Smooth muscle cell (in vitro differentiated cells): Measurements from ENCODE around the gene EFCAB10. TPM values are rescaled to one million over a fixed set of nuclear protein-coding genes. Genes with fewer than 3 reads are reported as not detected.
"Not testable (repeated sequence)": the region's sequence is repeated elsewhere in the genome, so short reads cannot be mapped to it uniquely, and the experiment has no call there.

Experiments used
- DNase-seq: peaks from one replicate; lab custom pipeline; 2025; ENCODE audit not compliant: unreplicated experiment; lab: John Stamatoyannopoulos, UW
- H2AFZ ChIP-seq: fragments of 200-600 bp; sonication (generic); 2 replicates; pipeline ENCODE4 v1.6.0; 2016; ENCODE audit warnings: antibody characterized with exemption, low read depth, mild to moderate bottlenecking
- H3F3A ChIP-seq: fragments of 200-600 bp; sonication (generic); 2 replicates; pipeline ENCODE4 v1.6.0; 2017; ENCODE audit warnings: antibody characterized with exemption, low read depth
- H3K27ac ChIP-seq: fragments of 200-600 bp; sonication (generic); 2 replicates; pipeline ENCODE4 v1.5.1; 2016; ENCODE audit warnings: low read depth, mild to moderate bottlenecking
- H3K27me3 ChIP-seq: fragments of 200-600 bp; sonication (generic); 2 replicates; pipeline ENCODE4 v1.6.1; 2016; ENCODE audit warnings: low read depth, mild to moderate bottlenecking
- H3K36me3 ChIP-seq: fragments of 200-600 bp; sonication (generic); 2 replicates; pipeline ENCODE4 v1.5.1; 2016; ENCODE audit warnings: low read depth
- H3K4me1 ChIP-seq: fragments of 200-600 bp; sonication (generic); 2 replicates; pipeline ENCODE4 v1.5.1; 2016; ENCODE audit warnings: low read depth
- H3K4me2 ChIP-seq: fragments of 200-600 bp; sonication (generic); 2 replicates; pipeline ENCODE4 v1.6.0; 2016; ENCODE audit warnings: mild to moderate bottlenecking
- H3K4me3 ChIP-seq: fragments of 200-600 bp; sonication (generic); 2 replicates; pipeline ENCODE4 v1.5.1; 2016; ENCODE audit warnings: mild to moderate bottlenecking
- H3K79me2 ChIP-seq: fragments of 200-600 bp; sonication (generic); 2 replicates; pipeline ENCODE4 v1.6.0; 2016; ENCODE audit warnings: low read depth, mild to moderate bottlenecking
- H3K9ac ChIP-seq: fragments of 200-600 bp; sonication (generic); 2 replicates; pipeline ENCODE4 v1.6.0; 2016; ENCODE audit warnings: low read depth
- H3K9me3 ChIP-seq: fragments of 200-600 bp; sonication (generic); replicated peaks from 2 replicates; pipeline ENCODE4 v1.5.1; 2016; ENCODE audit warnings: low read depth
- H4K20me1 ChIP-seq: fragments of 200-600 bp; sonication (generic); 2 replicates; pipeline ENCODE4 v1.6.0; 2016; ENCODE audit warnings: low read depth
- WGBS: methylation state at CpG from one replicate; pipeline ENCODE4 v1.1.7; 2016; ENCODE audit warnings: low lambda C conversion rate; 5-methylcytosine and 5-hydroxymethylcytosine counted together
- polyA plus RNA-seq: library from polyadenylated mRNA; unstranded; fragments of >200 nt; fragmentation: Nextera tagmentation; extraction: Ambion mirVana; gene quantifications from 2 replicates; pipeline ENCODE4 v1.2.1, GENCODE V29; 2016
- total RNA-seq: library from RNA; depleted of rRNA; stranded (reverse); fragments of >200 nt; gene quantifications from 2 replicates; pipeline ENCODE4 v1.2.3, GENCODE V29; 2014
- TF ChIP-seq, protein P1 (sequence below): fragments of 200-600 bp; sonication (generic); IDR thresholded peaks from 2 replicates; pipeline ENCODE4 v1.5.1; 2017; ENCODE audit warnings: borderline replicate concordance, mild to moderate bottlenecking, antibody characterized with exemption; ENCODE audit not compliant: insufficient read depth, poor library complexity, severe bottlenecking

EFCAB10 gene
- total and polyA plus RNA-seq, 2 experiments from 2014 or later, result 0.56 to 1.2 TPM

- TF ChIP-seq, protein P1, sequence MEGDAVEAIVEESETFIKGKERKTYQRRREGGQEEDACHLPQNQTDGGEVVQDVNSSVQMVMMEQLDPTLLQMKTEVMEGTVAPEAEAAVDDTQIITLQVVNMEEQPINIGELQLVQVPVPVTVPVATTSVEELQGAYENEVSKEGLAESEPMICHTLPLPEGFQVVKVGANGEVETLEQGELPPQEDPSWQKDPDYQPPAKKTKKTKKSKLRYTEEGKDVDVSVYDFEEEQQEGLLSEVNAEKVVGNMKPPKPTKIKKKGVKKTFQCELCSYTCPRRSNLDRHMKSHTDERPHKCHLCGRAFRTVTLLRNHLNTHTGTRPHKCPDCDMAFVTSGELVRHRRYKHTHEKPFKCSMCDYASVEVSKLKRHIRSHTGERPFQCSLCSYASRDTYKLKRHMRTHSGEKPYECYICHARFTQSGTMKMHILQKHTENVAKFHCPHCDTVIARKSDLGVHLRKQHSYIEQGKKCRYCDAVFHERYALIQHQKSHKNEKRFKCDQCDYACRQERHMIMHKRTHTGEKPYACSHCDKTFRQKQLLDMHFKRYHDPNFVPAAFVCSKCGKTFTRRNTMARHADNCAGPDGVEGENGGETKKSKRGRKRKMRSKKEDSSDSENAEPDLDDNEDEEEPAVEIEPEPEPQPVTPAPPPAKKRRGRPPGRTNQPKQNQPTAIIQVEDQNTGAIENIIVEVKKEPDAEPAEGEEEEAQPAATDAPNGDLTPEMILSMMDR, result no peak
- H3K9me3 ChIP-seq, result no peaks in the 10 kb centered on the region
- H3K27me3 ChIP-seq, result no peaks in the 10 kb centered on the region
- H3K4me3 ChIP-seq, result no peak overlapping the region
- H2AFZ ChIP-seq, result no peak overlapping the region
- no peaks in the 10 kb centered on the region for H3F3A ChIP-seq
- H3K79me2 ChIP-seq, result no peaks in the 10 kb centered on the region
- no peak overlapping the region for H3K9ac ChIP-seq
- H4K20me1 ChIP-seq, result no peaks in the 10 kb centered on the region
- no peak overlapping the region for H3K27ac ChIP-seq
- DNase-seq, result no peak
- H3K36me3 ChIP-seq, result no peaks in the 10 kb centered on the region
- 82% methylated on average over 3 of the region's 3 CpGs for WGBS
- H3K4me1 ChIP-seq, result no peaks in the 10 kb centered on the region
- no peak overlapping the region for H3K4me2 ChIP-seq
These were observed 18.3 kb upstream of the EFCAB10 start for GRCh38 chr7:105599551-105599950.

- not testable (repeated sequence) for H3K79me2 ChIP-seq, H3K27ac ChIP-seq, H3K4me3 ChIP-seq, H3K36me3 ChIP-seq, H3K4me1 ChIP-seq, H3K4me2 ChIP-seq, DNase-seq, H3K27me3 ChIP-seq, H3K9me3 ChIP-seq, H3K9ac ChIP-seq, H3F3A ChIP-seq, H2AFZ ChIP-seq, H4K20me1 ChIP-seq
- WGBS, result 90% methylated on average over 8 of the region's 8 CpGs
These were observed 17.8 kb upstream of the EFCAB10 start for GRCh38 chr7:105599080-105599479.

GRCh38 chr7:105596866-105597265 is 15.6 kb upstream of the EFCAB10 start:
- Histone ChIP-seq H3K27me3 (no peaks in the 10 kb centered on the region), H3F3A (no peaks in the 10 kb centered on the region), H4K20me1 (no peaks in the 10 kb centered on the region), H3K9ac (no peak overlapping the region), H3K4me3 (no peak overlapping the region), H3K4me1 (no peaks in the 10 kb centered on the region), H3K9me3 (no peaks in the 10 kb centered on the region), H3K79me2 (no peaks in the 10 kb centered on the region), H2AFZ (no peak overlapping the region), H3K4me2 (no peak overlapping the region), H3K27ac (no peak overlapping the region), H3K36me3 (no peaks in the 10 kb centered on the region)
- DNase-seq, result no peak
- TF ChIP-seq, protein P1, result no peak
- whole genome bisulfite sequencing, result 70% methylated on average over 4 of the region's 4 CpGs

DNA sequence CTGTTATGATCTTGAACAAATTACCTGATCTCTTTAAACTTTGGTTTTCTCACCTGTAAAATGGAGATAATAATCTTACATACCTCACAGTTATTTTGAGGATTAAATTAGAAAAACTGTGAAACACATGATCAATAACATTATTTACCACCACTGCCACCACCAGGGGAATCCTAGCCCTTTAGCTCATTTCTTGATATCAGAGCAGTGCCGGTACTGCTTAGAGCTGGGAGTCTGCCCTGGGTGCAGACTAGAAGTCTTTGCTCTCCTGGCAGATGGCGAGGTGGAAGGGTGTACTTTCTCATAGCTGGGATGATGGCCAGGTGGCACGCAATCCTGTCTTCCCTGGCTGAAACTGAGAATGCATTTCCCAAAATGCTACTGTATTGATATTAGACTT is 12.7 kb upstream of the EFCAB10 start:
- Histone ChIP-seq H3K27ac (no peak overlapping the region), H2AFZ (no peak overlapping the region), H3K4me1 (no peaks in the 10 kb centered on the region), H3F3A (no peaks in the 10 kb centered on the region), H4K20me1 (no peaks in the 10 kb centered on the region), H3K36me3 (no peaks in the 10 kb centered on the region), H3K27me3 (no peaks in the 10 kb centered on the region), H3K9ac (no peak overlapping the region), H3K79me2 (no peaks in the 10 kb centered on the region), H3K9me3 (no peaks in the 10 kb centered on the region), H3K4me2 (no peak overlapping the region), H3K4me3 (no peak overlapping the region)
- 93% methylated on average over 3 of the region's 3 CpGs for WGBS
- TF ChIP-seq, protein P1, result no peak
- no peak for DNase-seq
